Measurements from ENCODE around the gene GNG12. TPM values are rescaled to one million over a fixed set of nuclear protein-coding genes. Genes with fewer than 3 reads are reported as not detected.

The GNG12 gene
- total and polyA plus RNA-seq, 11 donors: 7.7 to 80.2 (median 44.6) TPM

- Histone ChIP-seq H3K9me3 (no peaks in the 10 kb centered on the region), H3K27ac (peak overlapping the region in 11 of 12 donors; percentile 1 to 80 (median 62)), H3K27me3 (no peaks in the 10 kb centered on the region), H3K4me1 (peaks cover 0 to 71% (median 42%) of the 10 kb centered on the region in 12 donors), H3K36me3 (no peaks in the 10 kb centered on the region), H3K4me3 (peak overlapping the region in 6 of 12 donors; percentile 5 to 35 (median 26))
- ATAC-seq (peak in 3 of 4 donors; percentile 25 to 44 (median 44)), DNase-seq (no peak)
- intact Hi-C loops (cut with DNase I): loop anchor here in 3 of 10 donors (2.0 to 10.0 kb wide), 3 partner anchors 61 to 63 kb away; partner anchors contain the start of gene GADD45A (in 2 of the 3)
- no peak for TF ChIP-seq CTCF (IDR thresholded peaks at IDR 0.05)
- no peak for TF ChIP-seq POLR2A (IDR thresholded peaks at IDR 0.05)
- 33 to 49% (median 46%) methylated on average over 4 of the region's 4 CpGs for WGBS, 4 donors
Measured at GRCh38 chr1:67747671-67748546, 85.4 kb downstream of the GNG12 start.

- Histone ChIP-seq H3K36me3 (no peaks in the 10 kb centered on the region), H3K9me3 (no peaks in the 10 kb centered on the region), H3K4me1 (peaks cover 0 to 75% (median 43%) of the 10 kb centered on the region in 12 donors), H3K4me3 (no peak overlapping the region), H3K27me3 (no peaks in the 10 kb centered on the region), H3K27ac (peak overlapping the region in 2 of 12 donors; percentile 5 to 6)
- WGBS, 4 donors: 67 to 72% (median 70%) methylated on average over 6 of the region's 6 CpGs
- intact Hi-C loops (cut with DNase I): loop anchor here in 2 of 10 donors (5.0 to 10.0 kb wide), 2 partner anchors 59 to 61 kb away; partner anchors contain the start of gene GADD45A (in 2 of the 2)
- no peak for TF ChIP-seq CTCF (IDR thresholded peaks at IDR 0.05)
- ATAC-seq (no peak), DNase-seq (no peak)
Measured at GRCh38 chr1:67745875-67746698, 87.2 kb downstream of the GNG12 start.

- ATAC-seq: no peak
- H3K27ac ChIP-seq: no peak overlapping the region
- WGBS, 4 donors: 57 to 67% (median 61%) methylated on average over 3 of the region's 3 CpGs
Measured at GRCh38 chr1:67743072-67743725, 90.1 kb downstream of the GNG12 start.

More at GRCh38 chr1:67743072-67743725, 90.1 kb downstream of the GNG12 start:
- no peak for DNase-seq
- no peaks in the 10 kb centered on the region for H3K9me3 ChIP-seq
- intact Hi-C loops (cut with DNase I): loop anchor here in 1 of 10 donors (10.0 kb wide), 1 partner anchor 58 kb away; the partner anchor contains the start of gene GADD45A
- H3K4me1 ChIP-seq: peaks cover 0 to 59% (median 20%) of the 10 kb centered on the region in 12 donors
- no peaks in the 10 kb centered on the region for H3K27me3 ChIP-seq
- no peaks in the 10 kb centered on the region for H3K36me3 ChIP-seq
- no peak overlapping the region for H3K4me3 ChIP-seq
- no peak for TF ChIP-seq POLR2A (IDR thresholded peaks at IDR 0.05)
- no peak for TF ChIP-seq CTCF (IDR thresholded peaks at IDR 0.05)

Measured in heart left ventricle (tissue), 16 donors.